Stimulated activated CD8-positive, alpha-beta memory T cell treated with anti-CD3 and anti-CD28 coated beads, Interleukin-7, amount 100 ng/mL, for 24 hours (primary cell): ENCODE results near the gene COPRS.
A peak's percentile ranks its signal among the peaks of the same experiment; 100 is the strongest.

Source experiments
- DNase-seq: peaks from one replicate; pipeline ENCODE4 v3.0.0-alpha.2; 2020; ENCODE audit warnings: low read depth

The COPRS gene, protein sequence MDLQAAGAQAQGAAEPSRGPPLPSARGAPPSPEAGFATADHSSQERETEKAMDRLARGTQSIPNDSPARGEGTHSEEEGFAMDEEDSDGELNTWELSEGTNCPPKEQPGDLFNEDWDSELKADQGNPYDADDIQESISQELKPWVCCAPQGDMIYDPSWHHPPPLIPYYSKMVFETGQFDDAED

DNA sequence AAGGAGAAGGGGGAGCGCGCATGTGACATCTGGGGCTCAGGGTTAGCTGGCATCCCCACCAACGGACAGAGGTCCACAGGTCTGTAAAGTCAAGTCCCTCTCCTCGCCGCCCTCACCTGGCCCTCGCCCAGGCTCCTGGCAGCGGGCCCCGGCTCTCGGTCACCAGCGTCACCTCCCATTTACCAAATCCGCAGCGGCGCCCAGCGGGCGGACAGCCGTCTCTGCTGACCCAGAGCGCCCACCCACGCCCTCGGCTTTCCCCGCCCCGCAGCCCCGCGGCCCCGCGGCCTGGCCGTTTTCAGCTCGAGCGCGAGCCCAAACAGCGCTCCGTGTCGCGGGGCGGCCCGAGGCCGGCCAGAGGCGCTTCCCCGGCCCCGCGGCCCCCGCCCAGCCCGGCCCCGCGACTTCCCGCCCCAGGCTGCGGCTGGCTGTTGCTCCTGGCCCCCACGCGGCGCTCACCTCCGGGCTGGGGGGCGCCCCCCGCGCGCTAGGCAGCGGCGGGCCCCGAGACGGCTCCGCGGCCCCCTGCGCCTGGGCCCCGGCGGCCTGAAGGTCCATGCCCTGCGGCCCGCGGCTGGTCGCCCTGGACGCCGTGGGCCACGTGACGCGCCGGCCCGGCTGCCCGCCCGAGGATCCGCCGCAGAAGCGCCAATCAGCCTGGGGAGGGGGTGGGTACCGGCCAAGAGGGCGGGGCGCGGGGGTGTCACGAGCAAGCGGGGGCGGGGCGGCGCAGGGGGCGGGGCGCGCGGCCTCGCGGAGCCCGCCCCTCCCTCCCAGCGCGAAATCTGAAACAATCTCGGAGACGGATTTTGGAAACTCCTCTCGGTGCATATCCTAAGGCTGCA lies at the start of gene COPRS:
Gene COPRS (minus strand): TSS at position 603 of the 845 bp plus-strand sequence. CDS start 45 bp downstream, at position 558.
- peak; percentile 48 for DNase-seq

DNA sequence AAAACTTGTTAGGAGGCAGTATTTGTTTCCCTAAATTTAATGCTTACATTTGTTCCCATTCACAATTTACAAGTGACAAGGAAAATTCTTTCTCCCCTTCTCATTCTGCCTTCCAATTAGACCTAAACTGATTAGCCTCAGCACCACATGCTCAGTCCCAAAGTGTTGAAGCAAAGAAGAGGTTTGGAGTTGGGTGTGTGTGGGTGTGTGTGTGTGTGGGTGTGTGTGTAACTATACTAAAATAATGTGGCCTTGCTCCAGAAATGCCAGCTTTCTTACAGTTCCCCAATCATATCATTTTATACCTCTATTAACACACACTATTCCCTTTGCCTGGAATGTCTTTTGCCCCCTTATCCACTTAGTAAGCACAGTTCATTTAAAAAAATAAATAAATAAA lies 49.3 kb upstream of the COPRS start:
- DNase-seq = no peak

DNA sequence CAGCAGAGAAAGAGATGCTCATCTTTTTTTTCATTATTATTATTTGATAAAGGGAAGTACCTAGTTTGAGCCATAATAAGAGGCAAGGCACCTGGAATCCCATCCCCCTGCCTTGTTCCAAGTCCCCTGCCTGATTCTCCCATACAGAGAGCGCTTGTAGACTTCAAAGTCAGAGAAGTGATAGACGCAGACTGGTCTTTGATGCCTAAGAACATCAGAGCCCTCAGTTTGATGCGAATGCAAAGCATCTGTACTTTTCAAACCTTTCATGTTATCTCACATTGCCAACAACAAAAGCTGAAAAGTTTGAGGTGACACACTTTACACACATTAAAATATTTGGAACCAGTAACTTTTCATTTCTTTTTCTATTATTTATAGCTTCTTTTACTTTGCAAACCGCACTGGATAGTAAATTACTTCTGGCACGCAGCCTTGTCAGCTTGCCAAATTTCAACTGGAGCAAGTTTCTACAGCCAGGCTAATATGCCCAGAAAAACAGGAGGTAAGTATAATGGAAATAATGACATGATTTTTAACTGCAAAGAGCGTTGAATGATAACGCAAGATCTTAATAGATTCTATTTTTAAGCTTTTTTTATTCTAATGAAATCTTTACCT lies 48.4 kb upstream of the COPRS start:
- DNase-seq = no peak

DNA sequence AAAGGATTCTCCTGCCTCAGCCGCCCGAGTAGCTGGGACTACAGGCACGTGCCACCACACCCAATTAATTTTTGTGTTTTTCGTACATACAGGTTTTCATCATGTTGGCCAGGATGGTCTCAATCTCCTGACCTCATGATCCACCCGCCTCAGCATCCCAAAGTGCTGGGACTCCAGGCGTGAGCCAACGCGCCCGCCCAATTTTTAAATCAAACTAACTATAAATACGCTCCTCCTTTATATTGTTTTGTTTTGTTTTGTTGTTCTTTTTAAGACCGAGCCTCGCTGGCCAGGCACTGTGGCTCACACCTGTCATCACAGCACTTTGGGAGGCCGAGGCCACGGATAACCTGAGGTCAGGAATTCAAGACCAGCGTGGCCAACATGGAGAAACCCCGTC lies 44.4 kb upstream of the COPRS start:
- DNase-seq = no peak

DNA sequence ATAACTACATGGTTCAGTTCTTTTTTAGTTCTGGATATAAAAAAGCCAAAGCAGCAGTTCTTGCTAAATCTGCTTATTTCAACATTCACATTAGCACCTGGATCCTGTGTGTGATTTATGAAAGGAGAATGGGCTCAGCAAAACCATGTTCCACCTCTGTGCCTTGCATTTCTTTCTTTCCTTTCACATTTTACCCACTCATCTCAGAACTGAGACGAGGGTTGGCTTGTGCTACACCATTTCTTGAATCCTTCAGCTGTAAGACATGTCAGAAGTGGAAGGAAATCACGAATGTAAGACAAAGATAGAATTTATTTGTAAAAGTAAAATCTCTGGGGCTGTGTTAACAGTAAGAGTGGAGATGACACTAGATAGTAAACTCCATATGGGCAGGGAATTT lies 43.6 kb upstream of the COPRS start:
- no peak for DNase-seq

- DNase-seq = no peak
Measured at GRCh38 chr17:31900877-31901276, 41.8 kb upstream of the COPRS start.

- DNase-seq = no peak
Measured at GRCh38 chr17:31888124-31888523, 29.1 kb upstream of the COPRS start.

GRCh38 chr17:31882571-31882970 lies 23.5 kb upstream of the COPRS start:
- DNase-seq = no peak

- DNase-seq = no peak
Measured at GRCh38 chr17:31880311-31880710, 21.3 kb upstream of the COPRS start.

DNA sequence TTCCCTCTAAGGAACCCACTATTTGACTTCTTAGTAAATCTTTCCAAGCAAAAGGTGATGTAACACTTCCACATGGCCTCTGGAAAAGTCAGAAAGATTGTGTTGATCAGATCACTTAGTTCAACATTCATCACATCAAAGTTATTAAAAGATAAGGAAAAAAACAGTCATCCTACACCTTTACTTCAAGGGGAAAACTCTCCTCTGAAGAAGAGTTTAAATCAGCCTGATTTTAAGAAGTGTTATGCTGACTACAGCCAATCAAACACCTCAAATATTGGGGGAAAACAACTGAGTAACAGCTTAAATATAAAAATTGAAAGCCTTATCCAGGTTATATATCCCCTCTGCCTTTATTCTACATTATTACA lies 19.6 kb upstream of the COPRS start:
- DNase-seq = no peak

- DNase-seq = no peak
Measured at GRCh38 chr17:31877911-31878702, 19.1 kb upstream of the COPRS start.

DNA sequence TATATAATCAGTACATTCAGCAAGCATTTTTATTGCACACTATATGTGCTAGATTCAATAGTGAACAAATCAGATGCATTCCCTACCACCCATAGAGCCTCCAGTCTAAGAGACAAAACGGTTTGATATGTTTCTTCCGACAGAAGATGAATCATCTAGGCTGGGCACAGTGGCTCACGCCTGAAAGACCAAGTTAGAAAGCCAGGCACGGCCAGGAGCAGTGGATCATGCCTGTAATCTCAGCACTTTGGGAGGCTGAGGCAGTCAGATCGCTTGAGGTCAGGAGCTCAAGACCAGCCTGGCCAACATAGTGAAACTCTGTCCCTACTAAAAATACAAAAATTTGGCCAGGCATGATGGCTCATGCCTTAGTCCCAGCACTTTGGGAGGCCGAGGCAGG lies 18.3 kb upstream of the COPRS start:
- DNase-seq = no peak

DNA sequence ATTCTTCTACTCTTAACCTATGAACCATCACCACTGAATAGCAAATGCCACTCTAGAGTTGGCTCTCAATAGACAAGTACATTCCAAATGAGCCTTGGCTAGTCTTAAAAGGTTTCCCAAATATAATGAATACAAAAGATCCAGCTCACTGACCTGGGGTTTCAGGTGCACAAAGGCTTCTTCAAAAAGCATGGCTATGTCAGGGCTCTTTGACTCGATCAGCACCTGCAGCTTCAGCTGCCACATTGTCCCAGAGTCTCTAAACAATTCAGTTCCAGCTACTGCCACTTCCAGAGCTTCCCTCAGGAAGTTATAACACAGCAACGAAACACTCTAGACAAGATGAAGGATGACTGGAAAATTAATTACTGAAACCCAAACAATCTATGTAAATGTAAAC lies 16.0 kb upstream of the COPRS start:
- DNase-seq = no peak

DNA sequence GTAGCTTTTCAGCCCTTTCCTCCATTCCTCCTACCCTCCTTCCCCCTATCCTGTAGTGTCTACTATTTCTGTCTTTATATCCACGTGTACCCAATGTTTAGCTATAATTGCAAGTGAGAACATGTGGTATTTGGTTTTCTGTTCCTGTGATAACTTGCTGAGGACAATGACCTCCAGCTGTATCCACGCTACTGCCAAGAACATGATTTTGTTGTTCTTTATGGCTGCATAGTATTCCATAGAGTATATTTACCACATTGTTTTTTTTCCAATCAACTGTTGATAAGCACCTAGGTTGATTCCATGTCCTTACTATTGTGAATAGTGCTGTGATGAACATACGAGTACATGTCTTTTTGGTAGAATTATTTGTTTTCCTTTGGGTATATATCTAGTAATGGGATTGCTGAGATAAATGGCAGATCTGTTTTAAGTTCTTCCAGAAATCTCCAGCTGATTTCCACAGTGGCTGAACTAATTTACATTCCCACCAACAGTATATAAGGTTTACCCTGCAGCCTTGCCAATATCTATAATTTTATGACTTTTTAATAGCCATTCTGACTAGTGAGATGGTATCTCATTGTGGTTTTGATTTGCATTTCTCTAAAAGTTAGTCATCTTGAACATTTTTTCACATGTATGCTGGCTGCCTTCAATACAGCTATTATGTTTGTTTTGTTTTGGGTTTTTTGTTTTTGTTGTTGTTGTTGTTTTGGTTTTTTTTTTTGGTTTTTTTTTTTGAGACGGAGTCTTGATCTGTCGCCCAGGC lies 10.9 kb upstream of the COPRS start:
- DNase-seq = no peak

DNA sequence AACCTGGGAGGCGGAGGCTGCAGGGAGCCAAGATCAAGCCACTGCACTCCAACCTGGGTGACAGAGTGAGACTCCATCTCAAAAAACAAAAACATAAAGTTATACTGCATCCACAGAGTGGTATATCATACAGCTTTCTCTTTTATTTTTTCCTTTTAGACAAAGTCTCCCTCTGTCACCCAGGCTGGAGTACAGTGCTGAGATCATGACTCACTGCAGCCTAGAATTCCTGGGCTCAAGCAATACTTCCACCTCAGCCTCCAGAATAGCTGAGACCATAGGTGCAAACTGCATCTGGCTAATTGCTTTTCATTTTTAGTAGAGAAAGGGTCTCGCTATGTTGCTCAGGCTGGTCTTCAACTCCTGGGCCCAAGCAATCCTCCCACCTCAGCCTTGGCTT lies 10.0 kb upstream of the COPRS start:
- DNase-seq = no peak

- DNase-seq = no peak
Measured at GRCh38 chr17:31859487-31860008, 504 bp upstream of the COPRS start.

DNA sequence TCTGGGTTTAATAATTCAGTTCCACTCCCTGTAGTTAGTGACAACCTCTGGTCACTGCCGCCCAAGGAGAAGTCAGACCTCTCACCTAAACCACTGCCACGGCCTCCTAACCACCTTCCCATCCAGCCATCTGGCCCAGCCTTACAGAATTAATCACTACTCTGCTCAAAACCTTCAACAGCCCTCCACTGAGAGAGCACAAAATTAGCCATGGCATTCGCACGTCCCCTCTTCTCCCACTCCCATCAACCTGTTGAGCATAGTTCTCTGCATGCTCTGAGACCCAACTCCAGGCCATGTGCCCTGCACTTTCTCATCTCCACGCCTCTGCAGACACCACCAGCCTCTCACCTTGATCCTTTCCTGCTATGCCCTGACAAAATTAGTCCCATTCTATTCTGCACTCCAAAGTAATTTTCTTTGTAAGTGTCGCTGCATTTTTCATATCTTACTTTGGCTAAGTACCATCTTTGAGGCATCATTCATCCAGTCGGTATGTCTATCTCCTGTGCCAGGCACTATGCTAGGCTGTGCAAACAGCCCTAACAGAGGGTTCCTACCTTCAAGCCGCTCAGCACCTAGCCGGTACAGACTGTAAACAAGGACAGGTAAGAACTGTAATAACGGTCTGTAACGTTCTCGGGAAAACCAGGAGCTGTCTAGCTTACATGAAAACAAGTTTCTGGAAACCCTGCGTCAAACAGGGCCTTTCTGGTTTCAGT lies 963 bp downstream of the COPRS start:
- DNase-seq = no peak

- no peak for DNase-seq
Measured at GRCh38 chr17:31856750-31857149, 2.3 kb downstream of the COPRS start.

DNA sequence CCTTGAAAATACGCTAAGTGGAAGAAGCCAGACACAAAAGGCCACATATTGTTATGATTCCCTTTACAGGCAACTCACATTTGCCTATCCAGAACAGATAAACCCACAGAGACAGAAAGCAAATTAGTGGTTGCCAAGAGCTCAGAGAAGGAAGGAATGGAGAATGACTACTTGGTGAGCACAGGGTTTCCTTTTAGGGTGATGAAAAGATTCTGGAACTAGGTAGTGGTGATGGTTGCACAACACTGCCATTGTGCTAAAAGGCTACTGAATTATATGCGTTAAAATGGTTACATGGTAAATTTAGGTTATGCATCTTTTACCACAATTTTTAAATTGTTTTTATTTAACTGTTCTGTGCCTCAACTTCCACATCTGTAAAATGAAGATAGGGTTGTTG lies 4.4 kb downstream of the COPRS start:
- no peak for DNase-seq

DNA sequence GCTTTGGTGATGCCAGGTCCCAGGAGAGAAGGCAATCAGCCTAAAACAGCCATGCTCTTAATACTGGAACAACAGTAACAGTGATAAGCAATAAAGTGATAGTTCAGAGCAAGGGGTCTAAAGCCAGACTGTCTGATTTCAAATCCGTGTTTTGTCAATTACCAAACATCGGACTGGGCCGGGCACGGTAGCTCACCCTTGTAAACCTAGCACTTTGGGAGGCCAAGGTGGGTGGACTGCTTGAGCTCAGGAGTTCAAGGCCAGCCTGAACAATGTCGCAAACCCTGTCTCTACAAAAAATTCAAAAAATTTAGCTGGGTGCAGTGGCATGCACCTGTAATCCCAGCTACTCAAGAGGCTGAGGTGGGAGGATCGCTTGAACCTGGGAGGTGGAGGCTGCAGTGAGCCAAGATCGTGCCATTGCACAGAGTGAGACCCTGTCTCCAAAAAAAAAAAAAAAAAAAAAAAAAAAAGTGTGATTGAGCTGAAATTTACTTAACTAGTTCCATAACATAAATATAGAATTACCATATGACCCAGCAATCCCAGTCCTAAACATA lies 5.1 kb downstream of the COPRS start:
- no peak for DNase-seq

DNA sequence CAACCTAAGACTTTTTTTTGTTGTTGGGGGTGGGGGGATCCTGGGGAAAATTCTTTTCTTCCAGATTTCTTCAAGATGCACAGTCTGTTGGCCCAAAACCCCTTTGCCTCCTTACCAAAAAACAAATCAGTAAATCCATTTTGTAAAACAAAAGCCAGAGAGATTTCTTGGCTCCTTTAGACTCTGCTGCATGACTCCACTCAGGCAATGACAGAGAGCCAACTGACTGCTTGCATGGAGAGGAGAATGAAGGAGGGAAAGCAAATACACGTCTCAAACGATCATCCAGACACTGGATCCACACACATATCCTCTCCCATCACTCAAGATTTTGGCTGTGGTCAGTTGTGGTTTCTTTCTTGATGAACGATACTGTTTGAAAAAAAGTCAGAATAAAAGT lies 13.8 kb downstream of the COPRS start:
- DNase-seq = no peak
